HEK293 (cell line): Measurements from ENCODE around the gene C7orf33.

ENCODE experiments used
- CTCF ChIA-PET: fragments of 350-600 bp; formaldehyde crosslinking; extraction: SDS; loops from one replicate; lab custom pipeline; 2021; ENCODE audit warnings: antibody characterized with exemption; lab: Yijun Ruan, JAX
- POLR2A ChIA-PET: fragments of 300-600 bp; formaldehyde crosslinking; extraction: SDS; loops from one replicate; lab custom pipeline; 2020; ENCODE audit warnings: antibody characterized with exemption, inconsistent platforms; lab: Yijun Ruan, JAX
- H3K27ac ChIP-seq: fragments of 200-500 bp; sonication (Bioruptor generic); 2 replicates; pipeline ENCODE4 v1.5.1; 2014; ENCODE audit warnings: low read depth, low read length, control low read depth, inconsistent platforms; ENCODE audit errors: extremely low read depth
- H3K36me3 ChIP-seq, 2 experiments: fragments of 200-500 bp in 1 of 2; sonication (Bioruptor generic) in 1 of 2; 1 replicate in 1 of 2; 2 replicates in 1 of 2; pipeline ENCODE4 v1.5.1; 2014 to 2017; ENCODE audit warnings: inconsistent platforms in 2 of 2, low read length in 2 of 2; ENCODE audit not compliant: control insufficient read depth in 2 of 2, insufficient read depth in 1 of 2
- H3K4me1 ChIP-seq: fragments of 200-500 bp; sonication (Bioruptor generic); 2 replicates; pipeline ENCODE4 v1.5.1; 2014; ENCODE audit warnings: mild to moderate bottlenecking, low read length, inconsistent platforms; ENCODE audit not compliant: control insufficient read depth, insufficient read depth
- H3K4me3 ChIP-seq: 2 replicates; pipeline ENCODE4 v1.5.1; 2011; ENCODE audit warnings: low read depth, mild to moderate bottlenecking, control low read depth, low read length, moderate library complexity
- H3K9me3 ChIP-seq: fragments of 200-500 bp; sonication (Bioruptor generic); 2 replicates; pipeline ENCODE4 v1.5.1; 2014; ENCODE audit warnings: low read depth, low read length, inconsistent platforms; ENCODE audit not compliant: control insufficient read depth, insufficient read depth
- EGR2 ChIP-seq: fragments of 450-650 bp; formaldehyde crosslinking; IDR thresholded peaks from 2 replicates; pipeline ENCODE4 v1.5.1; 2016; ENCODE audit warnings: low read depth, missing biosample characterization, missing genetic modification characterization
- IKZF3 ChIP-seq: fragments of 450-650 bp; IDR thresholded peaks from 2 replicates; pipeline ENCODE4 v1.5.0; 2018; ENCODE audit warnings: missing biosample characterization, mild to moderate bottlenecking, missing genetic modification characterization, moderate library complexity
- RBAK ChIP-seq: fragments of 450-650 bp; formaldehyde crosslinking; IDR thresholded peaks from 2 replicates; pipeline ENCODE4 v1.5.1; 2016; ENCODE audit warnings: missing biosample characterization, missing genetic modification characterization
- TRIM28 ChIP-seq: IDR thresholded peaks from 2 replicates; pipeline ENCODE4 v1.6.1; 2011; ENCODE audit warnings: low read length, control low read depth, borderline replicate concordance
- WT1 ChIP-seq: fragments of 450-650 bp; formaldehyde crosslinking; IDR thresholded peaks from 2 replicates; pipeline ENCODE4 v1.5.1; 2016; ENCODE audit warnings: missing biosample characterization, missing genetic modification characterization
- ZBTB17 ChIP-seq: fragments of 450-650 bp; formaldehyde crosslinking; IDR thresholded peaks from 2 replicates; pipeline ENCODE4 v1.5.1; 2016; ENCODE audit warnings: missing biosample characterization, missing genetic modification characterization
- ZBTB21 ChIP-seq: fragments of 450-650 bp; formaldehyde crosslinking; IDR thresholded peaks from 2 replicates; pipeline ENCODE4 v1.5.1; 2017; ENCODE audit warnings: missing biosample characterization, missing genetic modification characterization
- ZBTB8A ChIP-seq: fragments of 450-650 bp; formaldehyde crosslinking; IDR thresholded peaks from 2 replicates; pipeline ENCODE4 v1.5.1; 2016; ENCODE audit warnings: missing biosample characterization, missing genetic modification characterization
- ZFP37 ChIP-seq: fragments of 450-650 bp; formaldehyde crosslinking; IDR thresholded peaks from 2 replicates; pipeline ENCODE4 v1.5.1; 2016; ENCODE audit warnings: missing biosample characterization, missing genetic modification characterization
- ZIC2 ChIP-seq: fragments of 450-650 bp; formaldehyde crosslinking; IDR thresholded peaks from 2 replicates; pipeline ENCODE4 v1.5.1; 2016; ENCODE audit warnings: missing biosample characterization, missing genetic modification characterization
- ZNF10 ChIP-seq: fragments of 450-650 bp; formaldehyde crosslinking; IDR thresholded peaks from 2 replicates; pipeline ENCODE4 v1.5.1; 2017; ENCODE audit warnings: missing biosample characterization, missing genetic modification characterization
- ZNF211 ChIP-seq: fragments of 450-650 bp; formaldehyde crosslinking; IDR thresholded peaks from 2 replicates; pipeline ENCODE4 v1.5.1; 2016; ENCODE audit warnings: low read depth, missing biosample characterization, missing genetic modification characterization
- ZNF266 ChIP-seq: fragments of 450-650 bp; formaldehyde crosslinking; IDR thresholded peaks from 2 replicates; pipeline ENCODE4 v1.5.1; 2016; ENCODE audit warnings: missing biosample characterization, missing genetic modification characterization, low read depth
- ZNF335 ChIP-seq: fragments of 450-650 bp; formaldehyde crosslinking; conservative IDR thresholded peaks from 2 replicates; pipeline ENCODE4 v1.5.1; 2016; ENCODE audit warnings: missing biosample characterization, missing genetic modification characterization
- ZNF341 ChIP-seq: fragments of 450-650 bp; formaldehyde crosslinking; IDR thresholded peaks from 2 replicates; pipeline ENCODE4; 2016; ENCODE audit warnings: low read depth, missing biosample characterization, missing genetic modification characterization
- ZNF747 ChIP-seq: fragments of 450-650 bp; formaldehyde crosslinking; IDR thresholded peaks from 2 replicates; pipeline ENCODE4 v1.5.1; 2016; ENCODE audit warnings: missing biosample characterization, missing genetic modification characterization
- TF ChIP-seq, protein P1 (sequence below): fragments of 450-650 bp; formaldehyde crosslinking; IDR thresholded peaks from 2 replicates; pipeline ENCODE4 v1.5.1; 2016; ENCODE audit warnings: missing biosample characterization, missing genetic modification characterization, borderline replicate concordance
- TF ChIP-seq, protein P2 (sequence below): fragments of 450-650 bp; formaldehyde crosslinking; IDR thresholded peaks from 2 replicates; pipeline ENCODE4 v1.5.1; 2016; ENCODE audit warnings: missing biosample characterization, missing genetic modification characterization
- TF ChIP-seq, protein P3 (sequence below): fragments of 450-650 bp; formaldehyde crosslinking; IDR thresholded peaks from 2 replicates; pipeline ENCODE4 v1.5.1; 2016; ENCODE audit warnings: missing biosample characterization, missing genetic modification characterization
- TF ChIP-seq, protein P4 (sequence below): IDR thresholded peaks from 2 replicates; pipeline ENCODE4 v1.6.1; 2011; ENCODE audit warnings: mild to moderate bottlenecking, low read depth, low read length, borderline replicate concordance
- TF ChIP-seq, protein P5 (sequence below): fragments of 450-650 bp; formaldehyde crosslinking; IDR thresholded peaks from 2 replicates; pipeline ENCODE4 v1.5.1; 2017; ENCODE audit warnings: missing biosample characterization, missing genetic modification characterization
- TF ChIP-seq, protein P6 (sequence below): fragments of 450-650 bp; formaldehyde crosslinking; IDR thresholded peaks from 2 replicates; pipeline ENCODE4 v1.5.1; 2016; ENCODE audit warnings: missing biosample characterization, missing genetic modification characterization

C7orf33 gene

DNA sequence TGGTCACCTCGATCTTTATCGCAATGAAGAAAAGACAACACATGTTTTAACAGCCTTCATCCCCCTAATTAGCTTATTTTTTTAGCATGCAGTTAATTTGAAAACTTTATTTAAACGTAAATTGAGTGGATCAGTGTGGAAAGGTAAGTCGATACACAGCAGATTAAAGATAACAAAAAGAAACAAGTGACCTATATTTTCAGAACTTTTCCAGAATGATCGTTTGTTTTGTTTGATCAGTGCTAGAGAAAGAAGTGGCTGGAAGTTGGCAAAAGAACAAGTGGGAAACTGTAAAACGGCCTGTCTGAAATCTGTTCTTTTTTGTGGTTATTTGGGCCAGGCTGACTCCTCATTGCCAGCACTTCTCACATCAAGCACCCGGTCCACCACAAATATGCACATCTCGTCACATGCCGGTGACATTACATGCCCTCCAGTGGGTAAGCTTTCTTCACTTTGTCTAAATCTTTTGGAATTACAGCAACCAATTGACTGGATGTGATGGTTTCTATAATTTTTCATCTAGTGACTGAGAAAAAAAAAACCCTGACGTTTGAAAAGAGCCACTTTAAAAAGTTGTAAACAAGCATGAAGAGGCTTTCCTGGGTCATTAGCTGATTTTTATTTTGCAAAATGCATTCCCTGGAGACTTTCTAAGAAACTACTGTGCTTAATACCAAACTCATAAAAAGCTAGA lies 33.2 kb downstream of the C7orf33 start (continued):
- TF ChIP-seq ZIC2 (no peak), ZBTB8A (tag by site-specific recombination) (no peak), EGR2 (no peak)

DNA sequence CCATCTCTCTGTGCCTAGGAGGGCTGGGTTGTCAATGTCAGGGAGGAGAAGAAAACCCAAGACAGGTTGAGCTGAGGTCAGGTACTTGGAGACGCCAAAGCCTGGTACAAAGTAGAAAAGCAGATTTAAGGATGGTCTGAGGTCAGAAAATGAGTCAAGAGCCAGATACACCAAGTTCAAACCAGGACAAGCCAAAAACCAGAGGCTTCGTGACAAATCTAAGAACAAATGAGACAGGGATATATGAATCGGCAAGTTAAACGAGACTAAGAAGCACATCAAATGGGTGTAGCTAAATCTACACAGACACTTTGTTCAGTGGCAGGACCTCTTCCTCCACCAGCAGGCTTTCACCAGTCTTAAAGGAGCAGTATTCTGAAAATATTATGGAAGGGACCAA lies 34.2 kb downstream of the C7orf33 start:
- no peak overlapping the region for H3K4me3 ChIP-seq
- ChIA-PET POLR2A (interaction anchor here (1.4 kb wide), 1 partner anchor 11 kb away, joined by 3 read pairs; no protein-coding TSS in a partner anchor), CTCF (interaction anchor here (1.1 to 1.6 kb wide), 3 partner anchors 9 to 441 kb away, joined by 3 to 5 read pairs (median 5); no protein-coding TSS in a partner anchor)
- no peaks in the 10 kb centered on the region for H3K9me3 ChIP-seq
- H3K27ac ChIP-seq, result no peak overlapping the region
- H3K4me1 ChIP-seq, result no peaks in the 10 kb centered on the region
- TF ChIP-seq ZBTB17 (peak; percentile 59), TRIM28 (peak; percentile 88), RBAK (tag by site-specific recombination) (no peak), ZNF335 (tag by site-specific recombination) (0 out of 2 replicates have a peak, but pooled peaks have one; percentile 17)
- no peaks in the 10 kb centered on the region for H3K36me3 ChIP-seq

DNA sequence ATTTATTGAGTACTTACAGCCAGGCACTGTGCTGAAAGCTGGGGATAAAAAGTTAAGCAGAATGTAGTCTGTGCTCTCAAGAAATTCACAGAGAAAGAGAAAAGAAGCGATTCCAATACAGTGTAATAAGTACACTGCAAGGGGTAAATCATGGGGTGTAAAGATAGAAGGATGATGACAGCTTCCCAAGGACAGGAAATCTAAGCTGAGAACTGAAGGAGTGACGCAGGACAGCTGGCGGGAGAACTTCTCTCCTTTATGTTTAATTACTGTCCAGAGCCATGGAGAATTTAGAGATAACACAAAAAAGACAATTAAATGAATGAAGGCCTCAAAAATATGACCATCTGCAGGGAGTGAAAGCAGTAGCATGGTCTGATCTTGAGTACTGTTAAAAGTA lies 34.8 kb downstream of the C7orf33 start:
- H3K27ac ChIP-seq, result no peak overlapping the region
- no peaks in the 10 kb centered on the region for H3K9me3 ChIP-seq
- CTCF ChIA-PET, result no interaction called here
- no peaks in the 10 kb centered on the region for H3K36me3 ChIP-seq
- POLR2A ChIA-PET, result interaction anchor here (1.4 kb wide), 1 partner anchor 11 kb away, joined by 3 read pairs; no protein-coding TSS in a partner anchor
- no peaks in the 10 kb centered on the region for H3K4me1 ChIP-seq
- H3K4me3 ChIP-seq, result no peak overlapping the region
- TF ChIP-seq, protein P1, sequence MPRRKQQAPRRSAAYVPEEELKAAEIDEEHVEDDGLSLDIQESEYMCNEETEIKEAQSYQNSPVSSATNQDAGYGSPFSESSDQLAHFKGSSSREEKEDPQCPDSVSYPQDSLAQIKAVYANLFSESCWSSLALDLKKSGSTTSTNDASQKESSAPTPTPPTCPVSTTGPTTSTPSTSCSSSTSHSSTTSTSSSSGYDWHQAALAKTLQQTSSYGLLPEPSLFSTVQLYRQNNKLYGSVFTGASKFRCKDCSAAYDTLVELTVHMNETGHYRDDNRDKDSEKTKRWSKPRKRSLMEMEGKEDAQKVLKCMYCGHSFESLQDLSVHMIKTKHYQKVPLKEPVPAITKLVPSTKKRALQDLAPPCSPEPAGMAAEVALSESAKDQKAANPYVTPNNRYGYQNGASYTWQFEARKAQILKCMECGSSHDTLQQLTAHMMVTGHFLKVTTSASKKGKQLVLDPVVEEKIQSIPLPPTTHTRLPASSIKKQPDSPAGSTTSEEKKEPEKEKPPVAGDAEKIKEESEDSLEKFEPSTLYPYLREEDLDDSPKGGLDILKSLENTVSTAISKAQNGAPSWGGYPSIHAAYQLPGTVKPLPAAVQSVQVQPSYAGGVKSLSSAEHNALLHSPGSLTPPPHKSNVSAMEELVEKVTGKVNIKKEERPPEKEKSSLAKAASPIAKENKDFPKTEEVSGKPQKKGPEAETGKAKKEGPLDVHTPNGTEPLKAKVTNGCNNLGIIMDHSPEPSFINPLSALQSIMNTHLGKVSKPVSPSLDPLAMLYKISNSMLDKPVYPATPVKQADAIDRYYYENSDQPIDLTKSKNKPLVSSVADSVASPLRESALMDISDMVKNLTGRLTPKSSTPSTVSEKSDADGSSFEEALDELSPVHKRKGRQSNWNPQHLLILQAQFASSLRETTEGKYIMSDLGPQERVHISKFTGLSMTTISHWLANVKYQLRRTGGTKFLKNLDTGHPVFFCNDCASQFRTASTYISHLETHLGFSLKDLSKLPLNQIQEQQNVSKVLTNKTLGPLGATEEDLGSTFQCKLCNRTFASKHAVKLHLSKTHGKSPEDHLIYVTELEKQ (tag by site-specific recombination), result peak; percentile 20; the same call in 1 of the 2 replicates
- TF ChIP-seq, protein P2, sequence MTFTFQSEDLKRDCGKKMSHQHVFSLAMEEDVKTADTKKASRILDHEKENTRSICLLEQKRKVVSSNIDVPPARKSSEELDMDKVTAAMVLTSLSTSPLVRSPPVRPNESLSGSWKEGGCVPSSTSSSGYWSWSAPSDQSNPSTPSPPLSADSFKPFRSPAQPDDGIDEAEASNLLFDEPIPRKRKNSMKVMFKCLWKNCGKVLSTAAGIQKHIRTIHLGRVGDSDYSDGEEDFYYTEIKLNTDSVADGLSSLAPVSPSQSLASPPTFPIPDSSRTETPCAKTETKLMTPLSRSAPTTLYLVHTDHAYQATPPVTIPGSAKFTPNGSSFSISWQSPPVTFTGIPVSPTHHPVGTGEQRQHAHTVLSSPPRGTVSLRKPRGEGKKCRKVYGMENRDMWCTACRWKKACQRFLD (tag by site-specific recombination), result no peak
- TF ChIP-seq, protein P3, sequence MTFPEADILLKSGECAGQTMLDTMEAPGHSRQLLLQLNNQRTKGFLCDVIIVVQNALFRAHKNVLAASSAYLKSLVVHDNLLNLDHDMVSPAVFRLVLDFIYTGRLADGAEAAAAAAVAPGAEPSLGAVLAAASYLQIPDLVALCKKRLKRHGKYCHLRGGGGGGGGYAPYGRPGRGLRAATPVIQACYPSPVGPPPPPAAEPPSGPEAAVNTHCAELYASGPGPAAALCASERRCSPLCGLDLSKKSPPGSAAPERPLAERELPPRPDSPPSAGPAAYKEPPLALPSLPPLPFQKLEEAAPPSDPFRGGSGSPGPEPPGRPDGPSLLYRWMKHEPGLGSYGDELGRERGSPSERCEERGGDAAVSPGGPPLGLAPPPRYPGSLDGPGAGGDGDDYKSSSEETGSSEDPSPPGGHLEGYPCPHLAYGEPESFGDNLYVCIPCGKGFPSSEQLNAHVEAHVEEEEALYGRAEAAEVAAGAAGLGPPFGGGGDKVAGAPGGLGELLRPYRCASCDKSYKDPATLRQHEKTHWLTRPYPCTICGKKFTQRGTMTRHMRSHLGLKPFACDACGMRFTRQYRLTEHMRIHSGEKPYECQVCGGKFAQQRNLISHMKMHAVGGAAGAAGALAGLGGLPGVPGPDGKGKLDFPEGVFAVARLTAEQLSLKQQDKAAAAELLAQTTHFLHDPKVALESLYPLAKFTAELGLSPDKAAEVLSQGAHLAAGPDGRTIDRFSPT (tag by site-specific recombination), result no peak
- TF ChIP-seq IKZF3 (0 out of 2 replicates have a peak, but pooled peaks have one; percentile 5), ZNF747 (no peak), ZFP37 (0 out of 2 replicates have a peak, but pooled peaks have one; percentile 47), ZNF211 (no peak), ZNF10 (tag by site-specific recombination) (no peak), WT1 (tag by site-specific recombination) (peak; percentile 79), ZBTB21 (tag by site-specific recombination) (peak; percentile 42; the same call in 1 of the 2 replicates), ZNF341 (tag by site-specific recombination) (no peak), ZNF266 (tag by site-specific recombination) (no peak)
- TF ChIP-seq, protein P4, sequence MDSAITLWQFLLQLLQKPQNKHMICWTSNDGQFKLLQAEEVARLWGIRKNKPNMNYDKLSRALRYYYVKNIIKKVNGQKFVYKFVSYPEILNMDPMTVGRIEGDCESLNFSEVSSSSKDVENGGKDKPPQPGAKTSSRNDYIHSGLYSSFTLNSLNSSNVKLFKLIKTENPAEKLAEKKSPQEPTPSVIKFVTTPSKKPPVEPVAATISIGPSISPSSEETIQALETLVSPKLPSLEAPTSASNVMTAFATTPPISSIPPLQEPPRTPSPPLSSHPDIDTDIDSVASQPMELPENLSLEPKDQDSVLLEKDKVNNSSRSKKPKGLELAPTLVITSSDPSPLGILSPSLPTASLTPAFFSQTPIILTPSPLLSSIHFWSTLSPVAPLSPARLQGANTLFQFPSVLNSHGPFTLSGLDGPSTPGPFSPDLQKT, result no peak
- TF ChIP-seq, protein P5, sequence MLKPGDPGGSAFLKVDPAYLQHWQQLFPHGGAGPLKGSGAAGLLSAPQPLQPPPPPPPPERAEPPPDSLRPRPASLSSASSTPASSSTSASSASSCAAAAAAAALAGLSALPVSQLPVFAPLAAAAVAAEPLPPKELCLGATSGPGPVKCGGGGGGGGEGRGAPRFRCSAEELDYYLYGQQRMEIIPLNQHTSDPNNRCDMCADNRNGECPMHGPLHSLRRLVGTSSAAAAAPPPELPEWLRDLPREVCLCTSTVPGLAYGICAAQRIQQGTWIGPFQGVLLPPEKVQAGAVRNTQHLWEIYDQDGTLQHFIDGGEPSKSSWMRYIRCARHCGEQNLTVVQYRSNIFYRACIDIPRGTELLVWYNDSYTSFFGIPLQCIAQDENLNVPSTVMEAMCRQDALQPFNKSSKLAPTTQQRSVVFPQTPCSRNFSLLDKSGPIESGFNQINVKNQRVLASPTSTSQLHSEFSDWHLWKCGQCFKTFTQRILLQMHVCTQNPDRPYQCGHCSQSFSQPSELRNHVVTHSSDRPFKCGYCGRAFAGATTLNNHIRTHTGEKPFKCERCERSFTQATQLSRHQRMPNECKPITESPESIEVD, result peak; percentile 66
- TF ChIP-seq, protein P6, sequence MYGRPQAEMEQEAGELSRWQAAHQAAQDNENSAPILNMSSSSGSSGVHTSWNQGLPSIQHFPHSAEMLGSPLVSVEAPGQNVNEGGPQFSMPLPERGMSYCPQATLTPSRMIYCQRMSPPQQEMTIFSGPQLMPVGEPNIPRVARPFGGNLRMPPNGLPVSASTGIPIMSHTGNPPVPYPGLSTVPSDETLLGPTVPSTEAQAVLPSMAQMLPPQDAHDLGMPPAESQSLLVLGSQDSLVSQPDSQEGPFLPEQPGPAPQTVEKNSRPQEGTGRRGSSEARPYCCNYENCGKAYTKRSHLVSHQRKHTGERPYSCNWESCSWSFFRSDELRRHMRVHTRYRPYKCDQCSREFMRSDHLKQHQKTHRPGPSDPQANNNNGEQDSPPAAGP, result no peak
